ENCODE data around the gene ATP6V0D1. TPM values are rescaled to one million over a fixed set of nuclear protein-coding genes. Genes with fewer than 3 reads are reported as not detected.

The ATP6V0D1 gene
- total and polyA plus RNA-seq, 8 donors: 48.5 to 185 (median 58.6) TPM

DNA sequence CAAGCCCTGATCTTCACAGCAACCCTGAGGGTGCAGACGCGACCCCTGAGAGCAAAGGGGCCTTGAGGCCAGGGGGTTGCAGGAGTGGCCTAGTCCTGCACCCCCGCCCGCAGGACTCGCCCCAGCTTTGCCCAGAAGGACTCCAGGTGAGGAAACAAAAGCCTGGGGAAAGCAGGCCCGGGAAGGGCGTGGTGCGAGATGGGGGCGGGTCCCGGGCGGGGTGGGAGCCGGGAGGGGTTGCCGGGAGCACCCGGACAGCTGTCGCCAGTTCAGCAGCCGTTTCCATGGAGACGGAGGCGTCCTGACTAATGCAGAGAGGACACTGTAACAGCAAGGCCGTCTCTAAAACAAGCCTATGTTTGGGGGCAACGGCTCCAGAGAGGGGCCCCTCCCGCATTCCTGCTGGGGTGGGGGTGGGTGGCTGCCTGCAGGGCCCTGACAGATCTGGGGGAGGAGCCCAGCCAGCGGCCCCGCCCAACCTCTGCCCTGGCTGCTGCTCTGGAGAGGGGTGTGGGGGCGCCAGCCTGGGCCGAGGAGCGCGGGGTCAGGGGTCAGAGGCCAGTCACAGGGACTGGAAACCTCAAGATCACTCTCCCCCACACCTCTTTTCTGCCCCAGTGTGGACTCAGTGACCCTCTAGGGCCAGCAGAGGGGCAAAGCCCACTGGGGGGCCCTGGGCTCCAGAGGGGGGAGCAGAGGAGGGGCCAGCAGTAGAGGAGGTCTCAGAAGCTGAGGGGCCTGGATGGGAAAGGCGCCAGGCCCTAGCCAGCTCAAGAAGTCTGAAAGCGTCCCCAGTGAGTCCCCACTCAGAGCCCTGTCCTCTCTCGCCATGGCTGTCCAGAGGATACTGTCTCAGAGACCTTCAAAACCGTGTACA is 84.6 kb downstream of the ATP6V0D1 start:
- ATAC-seq (peak; percentile 54), DNase-seq (peak in 3 of 4 donors; percentile 76 to 93 (median 89))
- H3K36me3 ChIP-seq: no peaks in the 10 kb centered on the region
- peaks cover 0 to 43% of the 10 kb centered on the region in 2 donors for H3K27me3 ChIP-seq
- peak overlapping the region; percentile 54 to 65 for H3K27ac ChIP-seq
- H3K9me3 ChIP-seq: no peaks in the 10 kb centered on the region
- intact Hi-C loops (cut with DNase I): no loop called here
- peaks cover 34 to 66% of the 10 kb centered on the region in 2 donors for H3K4me1 ChIP-seq
- no peak overlapping the region for H3K4me3 ChIP-seq
- no peak for TF ChIP-seq CTCF (IDR thresholded peaks at IDR 0.05)

DNA sequence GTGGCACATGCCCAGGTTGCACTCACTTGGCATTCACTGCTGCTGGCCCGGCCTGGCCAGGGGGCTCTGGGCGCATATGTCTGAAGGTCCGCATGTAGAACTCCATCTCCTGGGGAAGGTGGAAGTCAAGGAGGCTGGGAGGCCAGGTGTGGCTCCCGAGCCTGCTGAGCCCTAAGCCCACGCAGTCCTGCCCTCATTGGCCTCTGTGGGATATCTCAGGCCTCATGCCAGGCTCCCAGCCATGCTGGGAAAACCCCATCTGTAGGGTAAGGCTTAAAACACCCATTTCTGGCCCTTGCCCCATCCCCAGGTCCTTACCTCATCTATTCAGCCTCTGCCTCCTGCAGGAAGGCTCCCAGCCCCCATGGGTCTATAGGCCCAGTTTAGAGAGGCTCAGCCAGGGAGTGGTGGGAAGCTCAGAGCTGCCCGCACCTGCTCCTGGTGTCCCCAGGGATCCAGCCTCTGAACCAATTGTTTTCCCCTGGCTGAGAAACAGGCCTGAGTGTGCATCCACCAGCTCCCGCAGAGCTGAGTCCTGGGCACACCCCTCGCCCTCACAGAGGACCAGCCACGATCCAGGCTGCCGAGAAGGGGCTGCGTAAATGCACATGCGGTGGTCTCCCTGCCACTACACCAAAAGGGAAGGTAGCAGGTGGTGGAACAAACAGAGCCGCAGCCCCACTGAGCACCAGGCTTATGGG is 85.3 kb downstream of the ATP6V0D1 start:
- peaks cover 0 to 43% of the 10 kb centered on the region in 2 donors for H3K27me3 ChIP-seq
- H3K9me3 ChIP-seq: no peaks in the 10 kb centered on the region
- H3K36me3 ChIP-seq: no peaks in the 10 kb centered on the region
- no peak for TF ChIP-seq CTCF (IDR thresholded peaks at IDR 0.05)
- peaks cover 34 to 74% of the 10 kb centered on the region in 2 donors for H3K4me1 ChIP-seq
- peak overlapping the region in 1 of 2 donors; percentile 65 for H3K27ac ChIP-seq
- no peak for ATAC-seq
- intact Hi-C loops (cut with DNase I): no loop called here
- no peak overlapping the region for H3K4me3 ChIP-seq
- no peak for DNase-seq

- intact Hi-C loops (cut with DNase I): no loop called here
- Histone ChIP-seq H3K4me1 (peaks cover 34 to 80% of the 10 kb centered on the region in 2 donors), H3K27ac (peak overlapping the region in 1 of 2 donors; percentile 65), H3K9me3 (no peaks in the 10 kb centered on the region), H3K4me3 (no peak overlapping the region), H3K36me3 (no peaks in the 10 kb centered on the region), H3K27me3 (peaks cover 0 to 43% of the 10 kb centered on the region in 2 donors)
- ATAC-seq (no peak), DNase-seq (no peak)
- TF ChIP-seq CTCF (IDR thresholded peaks at IDR 0.05): no peak
These were observed 85.9 kb downstream of the ATP6V0D1 start for GRCh38 chr16:67395105-67395457.

DNA sequence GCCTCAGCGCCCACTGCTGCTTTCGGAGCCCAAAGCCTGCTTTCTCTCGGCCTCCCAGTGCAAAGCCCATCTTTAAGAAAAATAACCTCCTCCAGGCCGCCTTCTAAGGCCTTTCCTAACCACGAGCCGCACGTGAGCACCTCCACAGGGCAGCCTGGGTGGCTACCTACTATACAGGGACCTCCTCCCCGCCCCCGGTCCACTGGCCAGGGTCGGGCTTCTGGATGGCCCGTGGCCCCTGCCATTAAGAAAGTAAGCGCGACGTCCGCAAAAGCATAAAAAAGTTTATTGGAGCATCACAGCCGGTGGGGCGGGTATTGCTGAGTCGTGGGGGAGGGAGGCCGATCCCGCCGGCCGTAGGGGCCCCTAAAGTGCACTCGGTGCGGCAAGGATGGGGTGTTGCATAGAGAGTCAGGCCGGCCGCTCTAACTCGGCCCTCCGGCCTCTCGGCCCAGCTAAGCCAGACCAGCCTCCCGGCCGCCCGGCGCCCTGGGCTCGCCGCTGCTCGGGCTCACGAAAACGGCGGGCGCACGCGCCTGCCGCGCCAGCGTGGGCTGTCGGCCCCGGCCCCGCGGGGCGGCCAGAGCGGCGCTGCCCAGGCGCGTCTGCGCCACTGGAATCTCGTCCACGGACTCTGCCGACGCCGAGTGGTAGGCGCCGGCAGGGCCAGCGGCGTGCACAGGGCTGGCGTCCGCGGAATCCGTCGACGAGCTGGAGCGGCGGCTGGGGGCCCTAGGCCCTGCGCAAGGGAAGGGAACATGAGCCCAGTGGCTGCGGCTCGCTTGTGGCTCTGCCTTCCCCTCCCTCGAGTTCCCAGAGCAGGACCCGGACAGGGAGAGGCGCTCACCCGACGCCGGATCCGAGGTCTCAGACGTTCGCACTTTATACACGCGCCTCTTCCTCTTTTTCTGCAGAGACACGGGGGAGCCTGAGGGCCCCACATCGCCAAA is 86.5 kb downstream of the ATP6V0D1 start:
- peaks cover 33 to 80% of the 10 kb centered on the region in 2 donors for H3K4me1 ChIP-seq
- DNase-seq: peak in 1 of 4 donors; percentile 75
- peaks cover 0 to 43% of the 10 kb centered on the region in 2 donors for H3K27me3 ChIP-seq
- no peak for ATAC-seq
- peak overlapping the region; percentile 64 to 65 for H3K27ac ChIP-seq
- intact Hi-C loops (cut with DNase I): no loop called here
- H3K36me3 ChIP-seq: no peaks in the 10 kb centered on the region
- no peaks in the 10 kb centered on the region for H3K9me3 ChIP-seq
- peak overlapping the region; percentile 40 to 47 for H3K4me3 ChIP-seq
- TF ChIP-seq CTCF (IDR thresholded peaks at IDR 0.05): no peak

Measured in left lung (tissue), 10 donors.